ENCODE data around the gene RASGRF1. TPM values are rescaled to one million over a fixed set of nuclear protein-coding genes. Genes with fewer than 3 reads are reported as not detected.

The RASGRF1 gene
- total RNA-seq, 2 experiments from 2014 or later: not detected

- Mint-ChIP-seq H3K36me3 (no peaks in the 10 kb centered on the region), H3K27ac (no peak overlapping the region), H3K27me3 (peaks cover 4% of the 10 kb centered on the region), H3K4me3 (no peak overlapping the region), H3K4me1 (no peaks in the 10 kb centered on the region), H3K9me3 (no peaks in the 10 kb centered on the region)
- no peak for DNase-seq
Observed at GRCh38 chr15:78989701-78990240, 100.8 kb downstream of the RASGRF1 start.

- H3K4me3 Mint-ChIP-seq: no peak overlapping the region
- DNase-seq: no peak
- no peaks in the 10 kb centered on the region for H3K9me3 Mint-ChIP-seq
- peaks cover 4% of the 10 kb centered on the region for H3K27me3 Mint-ChIP-seq
- H3K4me1 Mint-ChIP-seq: no peaks in the 10 kb centered on the region
- H3K36me3 Mint-ChIP-seq: no peaks in the 10 kb centered on the region
- no peak overlapping the region for H3K27ac Mint-ChIP-seq
Observed at GRCh38 chr15:78988361-78988911, 102.1 kb downstream of the RASGRF1 start.

GRCh38 chr15:78987556-78988360 is 102.8 kb downstream of the RASGRF1 start:
- Mint-ChIP-seq H3K9me3 (no peaks in the 10 kb centered on the region), H3K27ac (no peak overlapping the region), H3K4me3 (no peak overlapping the region), H3K4me1 (no peaks in the 10 kb centered on the region), H3K27me3 (peaks cover 4% of the 10 kb centered on the region), H3K36me3 (no peaks in the 10 kb centered on the region)
- no peak for DNase-seq

DNA sequence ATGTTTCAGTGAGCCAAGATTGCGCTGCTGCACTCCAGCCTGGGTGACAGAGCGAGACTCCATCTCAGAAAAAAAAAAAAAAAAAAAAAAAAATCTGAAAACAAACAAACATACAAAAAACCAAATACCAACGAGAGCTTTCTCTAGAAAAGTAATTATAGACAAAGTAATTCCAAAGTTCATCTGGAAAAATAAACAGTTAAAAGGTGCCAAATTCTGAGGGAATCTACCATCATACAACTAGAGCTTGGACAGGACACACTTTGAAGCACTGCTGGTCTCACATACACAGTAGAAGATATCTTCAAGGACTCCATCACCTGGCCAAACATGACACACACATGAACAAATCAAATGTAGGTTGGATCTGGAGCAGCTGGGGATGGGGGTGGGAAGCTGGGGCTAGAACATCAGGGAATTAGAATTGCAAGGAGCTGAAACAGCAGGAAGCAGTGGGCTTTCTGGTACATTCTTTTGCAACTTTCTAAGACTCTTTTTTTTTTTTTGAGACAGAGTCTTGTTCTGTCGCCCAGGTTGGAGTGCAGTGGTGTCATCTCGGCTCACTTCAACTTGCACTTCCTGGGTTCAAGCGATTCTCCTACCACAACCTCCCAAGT is 104.6 kb downstream of the RASGRF1 start:
- H3K27me3 Mint-ChIP-seq: peaks cover 4% of the 10 kb centered on the region
- no peaks in the 10 kb centered on the region for H3K9me3 Mint-ChIP-seq
- H3K36me3 Mint-ChIP-seq: no peaks in the 10 kb centered on the region
- H3K27ac Mint-ChIP-seq: no peak overlapping the region
- no peak overlapping the region for H3K4me3 Mint-ChIP-seq
- DNase-seq: no peak
- H3K4me1 Mint-ChIP-seq: no peaks in the 10 kb centered on the region

GRCh38 chr15:78984041-78984440 is 106.5 kb downstream of the RASGRF1 start:
- Mint-ChIP-seq H3K27ac (no peak overlapping the region), H3K4me3 (no peak overlapping the region)
- no peak for DNase-seq

GRCh38 chr15:78983146-78983918 is 107.2 kb downstream of the RASGRF1 start:
- no peaks in the 10 kb centered on the region for H3K4me1 Mint-ChIP-seq
- H3K4me3 Mint-ChIP-seq: no peak overlapping the region

More at GRCh38 chr15:78984041-78984440, 106.5 kb downstream of the RASGRF1 start:
- Mint-ChIP-seq H3K4me1 (no peaks in the 10 kb centered on the region), H3K9me3 (no peaks in the 10 kb centered on the region), H3K36me3 (no peaks in the 10 kb centered on the region), H3K27me3 (no peaks in the 10 kb centered on the region)

DNA sequence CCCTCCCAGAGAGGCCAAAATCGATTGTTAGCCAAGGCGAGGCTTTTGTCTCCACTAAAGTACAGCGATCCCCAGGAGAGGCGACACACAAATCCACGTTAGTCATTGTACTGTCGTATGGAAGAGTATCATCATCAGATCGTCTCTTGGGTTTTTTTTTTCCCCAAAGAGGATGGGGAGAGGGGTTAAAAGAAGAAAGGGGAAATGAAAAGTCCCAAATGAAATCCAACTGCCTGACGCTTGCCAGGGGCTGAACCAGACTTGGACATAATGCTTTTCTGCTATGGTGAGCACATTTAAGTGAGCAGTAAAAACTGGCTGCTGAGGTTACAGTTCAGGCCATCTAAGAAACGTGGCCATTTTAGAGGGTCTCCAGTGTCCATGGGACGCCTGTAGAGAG is 107.8 kb downstream of the RASGRF1 start:
- no peak for DNase-seq
- Mint-ChIP-seq H3K4me1 (no peaks in the 10 kb centered on the region), H3K4me3 (no peak overlapping the region), H3K36me3 (no peaks in the 10 kb centered on the region), H3K27me3 (no peaks in the 10 kb centered on the region), H3K9me3 (no peaks in the 10 kb centered on the region), H3K27ac (no peak overlapping the region)

More at GRCh38 chr15:78983146-78983918, 107.2 kb downstream of the RASGRF1 start:
- no peaks in the 10 kb centered on the region for H3K36me3 Mint-ChIP-seq
- H3K27ac Mint-ChIP-seq: no peak overlapping the region
- no peak for DNase-seq
- no peaks in the 10 kb centered on the region for H3K27me3 Mint-ChIP-seq
- H3K9me3 Mint-ChIP-seq: no peaks in the 10 kb centered on the region

DNA sequence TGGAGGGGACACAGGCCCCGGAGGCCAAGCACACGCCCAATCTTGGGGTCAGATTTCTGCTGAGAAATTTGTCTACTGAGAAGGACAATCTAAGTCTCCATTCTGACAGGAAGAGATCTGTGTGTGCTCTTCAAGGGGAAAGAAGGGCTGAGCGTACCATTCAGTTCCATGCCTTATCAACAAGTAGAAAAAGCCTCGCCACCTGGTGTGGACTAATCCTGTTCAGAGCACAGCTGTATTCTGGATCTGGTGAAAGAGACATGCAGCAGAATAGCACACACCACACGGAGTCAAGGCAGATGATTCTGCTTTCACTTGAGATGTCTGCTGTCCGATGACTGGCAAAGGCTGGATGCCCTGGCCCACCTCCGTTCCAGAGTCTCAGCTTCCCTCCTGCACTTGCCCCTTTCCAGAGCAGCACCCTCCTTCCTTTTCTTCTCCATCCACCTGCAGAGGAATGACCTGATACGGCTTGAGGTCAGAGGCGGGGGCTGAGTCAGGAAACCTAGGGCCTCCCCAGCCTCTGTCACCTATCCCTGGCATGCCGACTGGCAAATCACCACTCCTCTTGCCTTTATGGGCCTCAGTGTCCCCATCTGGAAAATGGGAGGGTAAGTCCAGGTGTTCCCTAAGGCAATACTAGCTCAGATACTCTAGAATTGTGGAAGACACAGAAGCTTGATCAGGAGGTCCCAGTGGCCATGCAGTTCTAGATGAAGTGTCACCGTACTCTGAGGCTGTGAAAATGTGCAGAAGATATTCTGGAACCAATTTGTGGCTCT is 108.9 kb downstream of the RASGRF1 start:
- no peak for DNase-seq
- Mint-ChIP-seq H3K27ac (no peak overlapping the region), H3K4me1 (peaks cover 6% of the 10 kb centered on the region), H3K9me3 (no peaks in the 10 kb centered on the region), H3K27me3 (no peaks in the 10 kb centered on the region), H3K36me3 (no peaks in the 10 kb centered on the region), H3K4me3 (no peak overlapping the region)

DNA sequence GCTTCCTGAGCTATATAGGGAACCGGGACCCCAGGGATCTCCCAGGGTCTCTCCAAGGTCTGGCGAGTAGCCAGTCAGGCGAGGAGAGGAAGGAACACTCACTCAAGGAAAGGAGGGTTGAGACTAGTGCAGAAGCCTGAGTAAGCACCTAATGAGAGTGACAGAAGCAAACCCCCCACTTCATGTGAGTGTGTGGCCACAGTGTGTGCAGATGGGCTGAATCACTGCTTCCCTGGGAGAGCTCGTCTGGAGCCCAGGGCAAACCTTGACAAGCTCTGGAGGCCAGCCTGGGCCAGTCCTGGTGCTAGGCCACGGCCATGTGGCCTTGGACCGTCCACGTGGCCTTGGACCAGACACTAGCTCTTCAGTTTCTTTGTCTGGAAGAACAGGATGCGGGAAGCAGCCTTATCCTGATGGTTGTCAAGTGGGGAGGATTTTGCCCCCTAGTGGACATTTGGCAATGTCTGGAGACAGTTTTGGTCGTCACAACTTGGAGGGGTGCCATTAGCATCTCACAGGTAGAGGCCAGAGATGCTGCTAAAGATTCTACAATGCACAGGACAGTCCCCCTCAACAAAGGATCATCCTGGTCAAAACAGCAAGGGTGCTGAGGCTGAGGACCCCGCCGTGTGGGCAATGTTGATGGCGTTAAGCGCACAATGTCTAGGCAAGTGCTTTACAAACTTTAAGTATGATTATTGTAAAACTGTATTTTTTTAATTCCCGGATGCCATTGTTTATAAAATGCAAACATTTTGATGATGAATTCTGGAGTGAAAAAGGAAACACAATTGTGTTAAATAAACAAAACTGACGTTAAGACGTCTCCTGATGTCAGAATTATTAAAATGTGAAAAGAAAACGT is 110.9 kb downstream of the RASGRF1 start:
- no peaks in the 10 kb centered on the region for H3K9me3 Mint-ChIP-seq
- no peak for DNase-seq
- H3K4me3 Mint-ChIP-seq: no peak overlapping the region
- no peak overlapping the region for H3K27ac Mint-ChIP-seq
- no peaks in the 10 kb centered on the region for H3K27me3 Mint-ChIP-seq
- H3K36me3 Mint-ChIP-seq: no peaks in the 10 kb centered on the region
- H3K4me1 Mint-ChIP-seq: peaks cover 6% of the 10 kb centered on the region

DNA sequence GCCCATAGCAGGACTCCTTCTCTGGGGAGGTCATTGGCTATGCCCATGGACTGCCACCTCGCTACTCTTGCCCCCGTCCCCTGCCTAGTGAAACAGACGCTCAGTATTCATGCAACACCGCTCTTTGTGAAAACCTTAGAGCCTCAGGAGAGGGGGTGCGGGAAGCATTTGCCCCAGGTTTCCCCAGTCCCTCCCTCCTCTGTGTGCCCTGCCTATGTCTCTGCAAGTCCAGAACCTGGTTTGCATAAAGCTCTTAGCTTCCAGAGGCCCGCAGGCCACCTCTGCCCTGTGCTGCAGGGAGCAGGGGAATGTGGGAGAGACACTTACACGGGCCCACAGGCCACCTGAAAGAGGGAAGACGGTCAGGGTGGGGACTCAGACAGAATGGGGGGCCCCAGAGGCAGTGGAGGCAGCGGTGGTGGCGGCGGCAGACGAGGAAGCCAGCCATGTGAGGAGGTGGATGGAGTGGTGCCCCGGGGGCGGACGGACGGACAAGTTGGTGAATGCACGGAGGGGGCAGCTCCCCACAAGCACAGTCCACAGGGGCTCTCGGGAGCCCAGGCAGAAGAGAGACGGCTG is 111.9 kb downstream of the RASGRF1 start:
- H3K27ac Mint-ChIP-seq: no peak overlapping the region
- no peak overlapping the region for H3K4me3 Mint-ChIP-seq
- DNase-seq: no peak
- no peaks in the 10 kb centered on the region for H3K27me3 Mint-ChIP-seq
- H3K9me3 Mint-ChIP-seq: no peaks in the 10 kb centered on the region
- H3K36me3 Mint-ChIP-seq: no peaks in the 10 kb centered on the region
- peaks cover 9% of the 10 kb centered on the region for H3K4me1 Mint-ChIP-seq

- Mint-ChIP-seq H3K27me3 (no peaks in the 10 kb centered on the region), H3K27ac (no peak overlapping the region), H3K9me3 (no peaks in the 10 kb centered on the region), H3K36me3 (no peaks in the 10 kb centered on the region), H3K4me1 (peaks cover 10% of the 10 kb centered on the region), H3K4me3 (no peak overlapping the region)
- no peak for DNase-seq
Observed at GRCh38 chr15:78977591-78978347, 112.8 kb downstream of the RASGRF1 start.

DNA sequence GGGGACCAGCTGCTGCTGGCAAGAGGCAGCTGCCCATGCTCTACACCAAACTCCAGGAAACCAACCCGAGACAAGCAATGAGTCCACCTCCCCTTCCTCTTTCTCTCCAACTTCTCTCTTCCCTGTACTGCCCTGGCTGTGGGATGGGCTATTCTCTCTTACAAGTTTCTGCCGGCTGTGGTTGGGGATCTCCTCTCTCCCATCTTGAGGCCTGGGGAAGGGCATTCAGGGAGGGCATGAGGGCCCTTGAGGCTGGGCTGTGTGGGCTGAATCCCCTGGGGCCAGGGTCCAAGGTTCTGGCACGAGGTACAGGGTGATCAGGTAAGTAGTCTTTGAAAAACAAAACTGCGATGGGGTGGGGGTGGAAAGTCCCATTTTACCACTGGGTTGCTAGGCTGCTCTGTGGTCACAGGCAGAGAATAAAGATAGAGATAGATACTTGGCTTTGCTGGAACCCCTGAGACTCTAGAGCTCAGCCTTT is 113.4 kb downstream of the RASGRF1 start:
- H3K4me3 Mint-ChIP-seq: no peak overlapping the region
- DNase-seq: no peak
- no peaks in the 10 kb centered on the region for H3K27me3 Mint-ChIP-seq
- H3K9me3 Mint-ChIP-seq: no peaks in the 10 kb centered on the region
- no peak overlapping the region for H3K27ac Mint-ChIP-seq
- H3K4me1 Mint-ChIP-seq: peaks cover 10% of the 10 kb centered on the region
- no peaks in the 10 kb centered on the region for H3K36me3 Mint-ChIP-seq

GRCh38 chr15:78976691-78977090 is 113.9 kb downstream of the RASGRF1 start:
- Mint-ChIP-seq H3K4me1 (peaks cover 10% of the 10 kb centered on the region), H3K9me3 (no peaks in the 10 kb centered on the region), H3K4me3 (no peak overlapping the region), H3K27ac (no peak overlapping the region), H3K27me3 (no peaks in the 10 kb centered on the region), H3K36me3 (no peaks in the 10 kb centered on the region)
- no peak for DNase-seq
